Vagina (tissue), 2 donors: ENCODE data around the gene CAMKMT. TPM values are rescaled to one million over a fixed set of nuclear protein-coding genes. Genes with fewer than 3 reads are reported as not detected.

ENCODE experiments used
- DNase-seq, 2 donors: peaks; one replicate each; pipeline ENCODE4 v3.0.0-alpha.2; 2017; ENCODE audit errors: extremely low spot score in 2 of 2
- H3K27ac ChIP-seq: fragments of 200-600 bp; sonication (generic); one replicate; pipeline ENCODE4 v1.5.1; 2019
- H3K27me3 ChIP-seq: fragments of 200-600 bp; sonication (generic); one replicate; pipeline ENCODE4 v1.5.1; 2019
- H3K36me3 ChIP-seq, 2 donors: fragments of 200-600 bp; sonication (generic); one replicate each; pipeline ENCODE4 v1.5.1; 2017 to 2019
- H3K4me1 ChIP-seq: fragments of 200-600 bp; sonication (generic); one replicate; pipeline ENCODE4 v1.5.1; 2019
- H3K4me3 ChIP-seq, 2 donors: fragments of 200-600 bp; sonication (generic); 1 replicate in 1 of 2; 2 replicates in 1 of 2; pipeline ENCODE4 v1.5.1; 2016 to 2019
- H3K9me3 ChIP-seq: fragments of 200-600 bp; sonication (generic); one replicate; pipeline ENCODE4 v1.5.1; 2019
- CTCF ChIP-seq, 3 experiments: fragments of 450-650 bp in 2 of 3; fragments of 200-600 bp in 1 of 3; sonication (generic) in 1 of 3; IDR thresholded peaks; one replicate each; pipeline ENCODE4 v1.5.1; 2017 to 2019; ENCODE audit warnings: antibody characterized with exemption in 3 of 3, mild to moderate bottlenecking in 2 of 3, moderate library complexity in 2 of 3
- POLR2A ChIP-seq, 2 donors: fragments of 450-650 bp; IDR thresholded peaks; one replicate each; pipeline ENCODE4 v1.6.1; 2017; ENCODE audit warnings: antibody characterized with exemption in 2 of 2, mild to moderate bottlenecking in 2 of 2, moderate library complexity in 2 of 2
- POLR2AphosphoS5 ChIP-seq, 2 donors: sonication (generic); formaldehyde crosslinking; IDR thresholded peaks; one replicate each; pipeline ENCODE4 v1.9.0; 2017; ENCODE audit warnings: antibody characterized with exemption in 2 of 2, mild to moderate bottlenecking in 2 of 2, low read depth in 1 of 2; ENCODE audit not compliant: insufficient read depth in 1 of 2
- intact Hi-C: fragments of 100-400 bp; cut with DNase I; formaldehyde crosslinking; loops from one replicate; pipeline ENCODE4 v1.15.1; 2023
- total RNA-seq: library from RNA; depleted of rRNA; stranded (reverse); fragments of >200 nt; gene quantifications from one replicate; pipeline ENCODE4 v1.2.3, GENCODE V29; 2016

The CAMKMT gene
- total RNA-seq, 1 donor from 2014 or later = 21.1 TPM

- H3K36me3 ChIP-seq = no peaks in the 10 kb centered on the region
- no peak overlapping the region for H3K4me3 ChIP-seq
- DNase-seq = no peak
- H3K27me3 ChIP-seq = no peaks in the 10 kb centered on the region
- H3K4me1 ChIP-seq = no peaks in the 10 kb centered on the region
- intact Hi-C loops = no loop called here
- no peak overlapping the region for H3K27ac ChIP-seq
- no peak for TF ChIP-seq CTCF (IDR thresholded peaks at IDR 0.05)
- no peak for TF ChIP-seq POLR2A (IDR thresholded peaks at IDR 0.05)
- no peak for TF ChIP-seq POLR2AphosphoS5 (IDR thresholded peaks at IDR 0.05; ENCODE audit: insufficient read depth in 1 of 2, low read depth in 1 of 2)
- H3K9me3 ChIP-seq = no peaks in the 10 kb centered on the region
These were observed 27.1 kb downstream of the CAMKMT start for GRCh38 chr2:44388877-44389276.

- Histone ChIP-seq H3K36me3 (no peaks in the 10 kb centered on the region), H3K4me1 (no peaks in the 10 kb centered on the region), H3K9me3 (no peaks in the 10 kb centered on the region), H3K4me3 (no peak overlapping the region), H3K27ac (no peak overlapping the region), H3K27me3 (no peaks in the 10 kb centered on the region)
- TF ChIP-seq POLR2AphosphoS5 (IDR thresholded peaks at IDR 0.05; ENCODE audit: insufficient read depth in 1 of 2, low read depth in 1 of 2) (no peak), POLR2A (IDR thresholded peaks at IDR 0.05) (no peak), CTCF (IDR thresholded peaks at IDR 0.05) (no peak)
- intact Hi-C loops = no loop called here
- DNase-seq = no peak
These were observed 28.1 kb downstream of the CAMKMT start for GRCh38 chr2:44389895-44390294.

- H3K27me3 ChIP-seq = no peaks in the 10 kb centered on the region
- no peaks in the 10 kb centered on the region for H3K9me3 ChIP-seq
- H3K4me1 ChIP-seq = no peaks in the 10 kb centered on the region
- no peak overlapping the region for H3K27ac ChIP-seq
- peak in 2 of 3 experiments; percentile 32 to 48 for TF ChIP-seq CTCF (IDR thresholded peaks at IDR 0.05)
- no peak for TF ChIP-seq POLR2A (IDR thresholded peaks at IDR 0.05)
- DNase-seq = no peak
- H3K36me3 ChIP-seq = no peaks in the 10 kb centered on the region
- intact Hi-C loops = no loop called here
- no peak overlapping the region for H3K4me3 ChIP-seq
These were observed 30.7 kb downstream of the CAMKMT start for GRCh38 chr2:44392338-44392943.

- TF ChIP-seq CTCF (IDR thresholded peaks at IDR 0.05) (no peak), POLR2A (IDR thresholded peaks at IDR 0.05) (no peak), POLR2AphosphoS5 (IDR thresholded peaks at IDR 0.05; ENCODE audit: insufficient read depth in 1 of 2, low read depth in 1 of 2) (no peak)
- H3K27me3 ChIP-seq = no peaks in the 10 kb centered on the region
- intact Hi-C loops = no loop called here
- DNase-seq = no peak
- H3K9me3 ChIP-seq = no peaks in the 10 kb centered on the region
- H3K36me3 ChIP-seq = no peaks in the 10 kb centered on the region
- no peaks in the 10 kb centered on the region for H3K4me1 ChIP-seq
- no peak overlapping the region for H3K27ac ChIP-seq
- H3K4me3 ChIP-seq = peak overlapping the region in 1 of 2 donors; percentile 15
These were observed 35.9 kb downstream of the CAMKMT start for GRCh38 chr2:44397447-44398175.

GRCh38 chr2:44398243-44398897 is 36.6 kb downstream of the CAMKMT start:
- Histone ChIP-seq H3K4me3 (peak overlapping the region in 1 of 2 donors; percentile 15), H3K27ac (no peak overlapping the region), H3K27me3 (no peaks in the 10 kb centered on the region), H3K4me1 (no peaks in the 10 kb centered on the region), H3K9me3 (no peaks in the 10 kb centered on the region), H3K36me3 (no peaks in the 10 kb centered on the region)
- DNase-seq = no peak
- TF ChIP-seq POLR2A (IDR thresholded peaks at IDR 0.05) (no peak), POLR2AphosphoS5 (IDR thresholded peaks at IDR 0.05; ENCODE audit: insufficient read depth in 1 of 2, low read depth in 1 of 2) (no peak), CTCF (IDR thresholded peaks at IDR 0.05) (no peak)
- intact Hi-C loops = no loop called here
